Gastrocnemius medialis (tissue), 4 donors: Measurements from ENCODE around the gene SPEG.

Source experiments
- POLR2A ChIP-seq, 2 donors: fragments of 450-650 bp; IDR thresholded peaks; one replicate each; pipeline ENCODE4 v1.6.1; 2017; ENCODE audit warnings: antibody characterized with exemption in 2 of 2, mild to moderate bottlenecking in 2 of 2, moderate library complexity in 2 of 2
- TF ChIP-seq, protein P1 (sequence below), 5 experiments: fragments of 450-650 bp in 3 of 5; fragments of 200-600 bp in 2 of 5; sonication (generic) in 2 of 5; IDR thresholded peaks in 4 of 5; conservative IDR thresholded peaks in 1 of 5; 1 replicate in 4 of 5; 2 replicates in 1 of 5; pipeline ENCODE4 v1.5.1; 2016 to 2019; ENCODE audit warnings: antibody characterized with exemption in 5 of 5, mild to moderate bottlenecking in 3 of 5, moderate library complexity in 3 of 5

DNA sequence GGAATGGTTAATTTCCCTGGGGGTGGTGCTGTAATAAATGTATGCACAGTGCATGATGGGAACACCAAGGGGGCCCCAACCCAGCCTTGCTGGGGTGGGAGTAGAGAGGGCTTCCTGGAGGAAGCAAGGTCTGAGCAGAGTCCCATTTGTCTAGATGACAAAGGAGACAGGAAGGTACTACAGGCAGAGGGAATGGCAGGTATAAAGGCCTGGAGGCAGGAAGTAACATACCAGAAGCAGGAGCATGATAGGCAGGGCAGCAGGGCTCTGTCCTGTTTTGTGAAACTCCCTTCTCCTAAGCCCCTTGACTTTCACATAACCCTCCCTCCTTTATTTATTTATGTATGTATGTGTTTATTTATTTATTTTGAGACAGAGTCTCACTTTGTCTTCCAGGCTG lies 68.0 kb downstream of the SPEG start:
- TF ChIP-seq POLR2A (IDR thresholded peaks at IDR 0.05), result no peak
- TF ChIP-seq, protein P1, sequence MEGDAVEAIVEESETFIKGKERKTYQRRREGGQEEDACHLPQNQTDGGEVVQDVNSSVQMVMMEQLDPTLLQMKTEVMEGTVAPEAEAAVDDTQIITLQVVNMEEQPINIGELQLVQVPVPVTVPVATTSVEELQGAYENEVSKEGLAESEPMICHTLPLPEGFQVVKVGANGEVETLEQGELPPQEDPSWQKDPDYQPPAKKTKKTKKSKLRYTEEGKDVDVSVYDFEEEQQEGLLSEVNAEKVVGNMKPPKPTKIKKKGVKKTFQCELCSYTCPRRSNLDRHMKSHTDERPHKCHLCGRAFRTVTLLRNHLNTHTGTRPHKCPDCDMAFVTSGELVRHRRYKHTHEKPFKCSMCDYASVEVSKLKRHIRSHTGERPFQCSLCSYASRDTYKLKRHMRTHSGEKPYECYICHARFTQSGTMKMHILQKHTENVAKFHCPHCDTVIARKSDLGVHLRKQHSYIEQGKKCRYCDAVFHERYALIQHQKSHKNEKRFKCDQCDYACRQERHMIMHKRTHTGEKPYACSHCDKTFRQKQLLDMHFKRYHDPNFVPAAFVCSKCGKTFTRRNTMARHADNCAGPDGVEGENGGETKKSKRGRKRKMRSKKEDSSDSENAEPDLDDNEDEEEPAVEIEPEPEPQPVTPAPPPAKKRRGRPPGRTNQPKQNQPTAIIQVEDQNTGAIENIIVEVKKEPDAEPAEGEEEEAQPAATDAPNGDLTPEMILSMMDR (IDR thresholded peaks at IDR 0.05 in 4 of 5, conservative IDR thresholded peaks at IDR 0.05 in 1 of 5), result no peak
